Neural crest cell (in vitro differentiated cells): ENCODE measurements around the gene USP14. TPM values are rescaled to one million over a fixed set of nuclear protein-coding genes. Genes with fewer than 3 reads are reported as not detected.
"Not testable (repeated sequence)": the region's sequence is repeated elsewhere in the genome, so short reads cannot be mapped to it uniquely, and the experiment has no call there.

Experiments
- DNase-seq: peaks from one replicate; pipeline ENCODE4 v3.0.0; 2021; ENCODE audit warnings: low read depth, mixed read lengths, low spot score
- H3K27ac Mint-ChIP-seq: one replicate; pipeline ENCODE4 v1.8.0; 2021; ENCODE audit warnings: mild to moderate bottlenecking, mixed read lengths; ENCODE audit not compliant: unreplicated experiment
- H3K27me3 Mint-ChIP-seq: 2 replicates; pipeline ENCODE4 v1.8.0; 2021; ENCODE audit warnings: low read depth, mild to moderate bottlenecking, mixed read lengths
- H3K36me3 Mint-ChIP-seq: 2 replicates; pipeline ENCODE4 v1.8.0; 2021; ENCODE audit warnings: low read depth, mild to moderate bottlenecking, mixed read lengths
- H3K4me1 Mint-ChIP-seq: 2 replicates; pipeline ENCODE4 v1.8.0; 2021; ENCODE audit warnings: mixed read lengths
- H3K4me3 Mint-ChIP-seq: one replicate; pipeline ENCODE4 v1.8.0; 2021; ENCODE audit warnings: mild to moderate bottlenecking, mixed read lengths
- H3K9me3 Mint-ChIP-seq: 2 replicates; pipeline ENCODE4 v1.8.0; 2021; ENCODE audit warnings: mixed read lengths
- CTCF ChIP-seq: fragments of 200-600 bp; sonication (generic); conservative IDR thresholded peaks from 2 replicates; pipeline ENCODE4 v1.5.0; 2021; ENCODE audit warnings: antibody characterized with exemption, mild to moderate bottlenecking
- total RNA-seq: library from RNA; stranded (reverse); gene quantifications from 2 replicates; pipeline ENCODE4 v1.2.1, GENCODE V29; 2021

Gene USP14
- total RNA-seq, 1 donor from 2014 or later = 75.0 TPM

- no peak for TF ChIP-seq CTCF
- Mint-ChIP-seq H3K36me3 (no peaks in the 10 kb centered on the region), H3K9me3 (no peaks in the 10 kb centered on the region), H3K4me1 (no peaks in the 10 kb centered on the region), H3K27ac (no peak overlapping the region), H3K27me3 (no peaks in the 10 kb centered on the region), H3K4me3 (no peak overlapping the region)
- DNase-seq = no peak
Observed at GRCh38 chr18:135045-135444, 23.3 kb upstream of the USP14 start.

GRCh38 chr18:136433-136832 is 21.9 kb upstream of the USP14 start:
- DNase-seq = no peak
- Mint-ChIP-seq H3K36me3 (no peaks in the 10 kb centered on the region), H3K27me3 (no peaks in the 10 kb centered on the region), H3K9me3 (no peaks in the 10 kb centered on the region), H3K4me3 (no peak overlapping the region), H3K27ac (no peak overlapping the region), H3K4me1 (no peaks in the 10 kb centered on the region)
- TF ChIP-seq CTCF = no peak

GRCh38 chr18:137327-137726 is 21.0 kb upstream of the USP14 start:
- no peak overlapping the region for H3K27ac Mint-ChIP-seq
- no peaks in the 10 kb centered on the region for H3K27me3 Mint-ChIP-seq
- no peaks in the 10 kb centered on the region for H3K9me3 Mint-ChIP-seq
- TF ChIP-seq CTCF = no peak
- no peaks in the 10 kb centered on the region for H3K36me3 Mint-ChIP-seq
- DNase-seq = no peak
- H3K4me1 Mint-ChIP-seq = no peaks in the 10 kb centered on the region
- H3K4me3 Mint-ChIP-seq = no peak overlapping the region

GRCh38 chr18:140670-141266 is 17.6 kb upstream of the USP14 start:
- TF ChIP-seq CTCF = no peak
- Mint-ChIP-seq H3K36me3 (no peaks in the 10 kb centered on the region), H3K27ac (no peak overlapping the region), H3K27me3 (peaks cover 3% of the 10 kb centered on the region), H3K4me3 (no peak overlapping the region), H3K9me3 (no peaks in the 10 kb centered on the region), H3K4me1 (no peaks in the 10 kb centered on the region)
- no peak for DNase-seq

- not testable (repeated sequence) for H3K27ac Mint-ChIP-seq, H3K9me3 Mint-ChIP-seq, H3K27me3 Mint-ChIP-seq, H3K4me3 Mint-ChIP-seq, DNase-seq, H3K36me3 Mint-ChIP-seq, H3K4me1 Mint-ChIP-seq
Observed at GRCh38 chr18:142624-143296, 15.6 kb upstream of the USP14 start.

- DNase-seq = no peak
- H3K4me3 Mint-ChIP-seq = no peak overlapping the region
- H3K9me3 Mint-ChIP-seq = no peaks in the 10 kb centered on the region
- no peak for TF ChIP-seq CTCF
- H3K27ac Mint-ChIP-seq = no peak overlapping the region
- H3K4me1 Mint-ChIP-seq = no peaks in the 10 kb centered on the region
- H3K36me3 Mint-ChIP-seq = no peaks in the 10 kb centered on the region
- H3K27me3 Mint-ChIP-seq = peaks cover 43% of the 10 kb centered on the region
Observed at GRCh38 chr18:148841-149240, 9.5 kb upstream of the USP14 start.
